HEK293T (cell line): ENCODE measurements around the gene PRRC2B.

Source experiments
- BHLHE40 ChIP-seq: fragments of 450-650 bp; IDR thresholded peaks from 2 replicates; pipeline ENCODE4 v1.6.1; 2016; ENCODE audit warnings: mild to moderate bottlenecking, moderate library complexity, borderline replicate concordance
- ELF4 ChIP-seq: fragments of 450-650 bp; IDR thresholded peaks from 2 replicates; pipeline ENCODE4 v1.6.1; 2017; ENCODE audit warnings: antibody characterized with exemption
- FOXA1 ChIP-seq: fragments of 450-650 bp; IDR thresholded peaks from 2 replicates; pipeline ENCODE4 v1.6.1; 2016; ENCODE audit warnings: mild to moderate bottlenecking
- FOXK2 ChIP-seq: fragments of 450-650 bp; IDR thresholded peaks from 2 replicates; pipeline ENCODE4 v1.6.1; 2016; ENCODE audit warnings: mild to moderate bottlenecking
- HDGF ChIP-seq: fragments of 450-650 bp; IDR thresholded peaks from 2 replicates; pipeline ENCODE4 v1.6.1; 2017; ENCODE audit warnings: antibody characterized with exemption, borderline replicate concordance
- L3MBTL2 ChIP-seq: fragments of 450-650 bp; conservative IDR thresholded peaks from 2 replicates; pipeline ENCODE4 v1.6.1; 2016; ENCODE audit warnings: mild to moderate bottlenecking
- SUZ12 ChIP-seq: fragments of 450-650 bp; IDR thresholded peaks from 2 replicates; pipeline ENCODE4 v1.6.1; 2016; ENCODE audit warnings: mild to moderate bottlenecking

- TF ChIP-seq FOXK2 (no peak), SUZ12 (no peak), HDGF (no peak), BHLHE40 (no peak), ELF4 (no peak), L3MBTL2 (no peak), FOXA1 (no peak)
Observed at GRCh38 chr9:131403493-131403773, 9.5 kb downstream of the PRRC2B start.
